ENCODE results near the gene ZNF652. TPM values are rescaled to one million over a fixed set of nuclear protein-coding genes. Genes with fewer than 3 reads are reported as not detected.

The ZNF652 gene
- polyA plus RNA-seq, 1 experiment: 5.3 TPM

- POLR2A ChIA-PET: no interaction called here
- H3K36me3 ChIP-seq (ENCODE audit: control insufficient read depth, insufficient read depth, low read length): no peaks in the 10 kb centered on the region
- TF ChIP-seq CTCF (IDR thresholded peaks at IDR 0.05; ENCODE audit: insufficient read depth, low read depth, low read length): no peak
- no peak overlapping the region for H3K4me3 ChIP-seq (ENCODE audit: low read depth, low read length)
- no peaks in the 10 kb centered on the region for H3K27me3 ChIP-seq (ENCODE audit: control insufficient read depth, insufficient read depth, low read length)
- CTCF ChIA-PET: interaction anchor here (0.6 to 0.7 kb wide), 2 partner anchors 10 to 28 kb away, joined by 4 read pairs; no protein-coding TSS in a partner anchor
- DNase-seq (ENCODE audit: low read depth): no peak
Observed at GRCh38 chr17:49352587-49353154, 9.4 kb downstream of the ZNF652 start.

- H3K27me3 ChIP-seq (ENCODE audit: control insufficient read depth, insufficient read depth, low read length): no peaks in the 10 kb centered on the region
- POLR2A ChIA-PET: no interaction called here
- CTCF ChIA-PET: interaction anchor here (0.6 to 0.7 kb wide), 2 partner anchors 9 to 29 kb away, joined by 4 read pairs; no protein-coding TSS in a partner anchor
- H3K4me3 ChIP-seq (ENCODE audit: low read depth, low read length): no peak overlapping the region
- no peak for DNase-seq (ENCODE audit: low read depth)
- TF ChIP-seq CTCF (IDR thresholded peaks at IDR 0.05; ENCODE audit: insufficient read depth, low read depth, low read length): no peak
- no peaks in the 10 kb centered on the region for H3K36me3 ChIP-seq (ENCODE audit: control insufficient read depth, insufficient read depth, low read length)
Observed at GRCh38 chr17:49351572-49352140, 10.4 kb downstream of the ZNF652 start.

GRCh38 chr17:49349541-49349940 lies 12.5 kb downstream of the ZNF652 start:
- Histone ChIP-seq H3K4me3 (ENCODE audit: low read depth, low read length) (no peak overlapping the region), H3K27me3 (ENCODE audit: control insufficient read depth, insufficient read depth, low read length) (no peaks in the 10 kb centered on the region), H3K36me3 (ENCODE audit: control insufficient read depth, insufficient read depth, low read length) (no peaks in the 10 kb centered on the region)
- no peak for DNase-seq (ENCODE audit: low read depth)
- CTCF ChIA-PET: interaction anchor here (1.3 kb wide), 1 partner anchor 20 kb away, joined by 4 read pairs; no protein-coding TSS in a partner anchor
- POLR2A ChIA-PET: no interaction called here
- TF ChIP-seq CTCF (IDR thresholded peaks at IDR 0.05; ENCODE audit: insufficient read depth, low read depth, low read length): no peak

GRCh38 chr17:49344914-49345313 lies 17.1 kb downstream of the ZNF652 start:
- POLR2A ChIA-PET: no interaction called here
- CTCF ChIA-PET: no interaction called here
- DNase-seq (ENCODE audit: low read depth): no peak
- Histone ChIP-seq H3K36me3 (ENCODE audit: control insufficient read depth, insufficient read depth, low read length) (no peaks in the 10 kb centered on the region), H3K27me3 (ENCODE audit: control insufficient read depth, insufficient read depth, low read length) (no peaks in the 10 kb centered on the region), H3K4me3 (ENCODE audit: low read depth, low read length) (no peak overlapping the region)
- no peak for TF ChIP-seq CTCF (IDR thresholded peaks at IDR 0.05; ENCODE audit: insufficient read depth, low read depth, low read length)

- ChIA-PET POLR2A (no interaction called here), CTCF (no interaction called here)
- Histone ChIP-seq H3K36me3 (ENCODE audit: control insufficient read depth, insufficient read depth, low read length) (no peaks in the 10 kb centered on the region), H3K27me3 (ENCODE audit: control insufficient read depth, insufficient read depth, low read length) (no peaks in the 10 kb centered on the region), H3K4me3 (ENCODE audit: low read depth, low read length) (no peak overlapping the region)
- no peak for TF ChIP-seq CTCF (IDR thresholded peaks at IDR 0.05; ENCODE audit: insufficient read depth, low read depth, low read length)
- DNase-seq (ENCODE audit: low read depth): no peak
Observed at GRCh38 chr17:49343273-49343672, 18.8 kb downstream of the ZNF652 start.

All from BJ (cell line).